Omental fat pad (tissue), 4 donors: Measurements from ENCODE around the gene CELSR1. TPM values are rescaled to one million over a fixed set of nuclear protein-coding genes. Genes with fewer than 3 reads are reported as not detected.

Source experiments
- ATAC-seq: fragments of 150-250 bp; one replicate; pipeline ENCODE4 v1.9.1; 2016; ENCODE audit warnings: mild to moderate bottlenecking, moderate library complexity; ENCODE audit not compliant: low FRiP score
- DNase-seq: peaks from one replicate; pipeline ENCODE4 v3.0.0-alpha.2; 2019; ENCODE audit warnings: low spot score
- CTCF ChIP-seq, 3 donors: fragments of 450-650 bp; IDR thresholded peaks; one replicate each; pipeline ENCODE4 v1.5.1; 2016 to 2017; ENCODE audit warnings: antibody characterized with exemption in 3 of 3, mild to moderate bottlenecking in 3 of 3, moderate library complexity in 2 of 3
- total RNA-seq, 4 donors: library from RNA; depleted of rRNA; stranded (reverse); fragments of >200 nt; gene quantifications; one replicate each; pipeline ENCODE4 v1.1.0, GENCODE V29; 2016

The CELSR1 gene
- total RNA-seq, 4 donors from 2014 or later: 1.3 to 5.9 (median 2.7) TPM

DNA sequence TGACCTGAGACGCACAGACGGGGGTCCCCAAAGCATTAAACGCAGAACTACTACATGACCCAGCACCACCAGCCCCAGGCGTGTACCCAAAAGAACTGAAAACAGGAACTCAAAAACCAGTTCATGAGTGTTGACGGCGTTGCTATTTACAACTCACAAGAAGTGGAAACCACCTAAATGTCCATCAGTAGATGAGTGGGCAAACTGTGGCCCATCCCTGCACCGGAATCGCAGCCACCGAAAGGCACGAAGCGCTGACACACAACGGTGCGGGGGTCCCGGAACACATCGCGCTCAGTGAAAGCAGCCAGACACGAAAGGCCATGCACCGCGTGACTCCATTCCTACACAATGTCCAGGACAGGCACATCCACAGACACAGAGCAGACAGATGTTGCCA, 122.7 kb downstream of the CELSR1 start:
- no peak for DNase-seq
- TF ChIP-seq CTCF (IDR thresholded peaks at IDR 0.05): no peak
- ATAC-seq: no peak

DNA sequence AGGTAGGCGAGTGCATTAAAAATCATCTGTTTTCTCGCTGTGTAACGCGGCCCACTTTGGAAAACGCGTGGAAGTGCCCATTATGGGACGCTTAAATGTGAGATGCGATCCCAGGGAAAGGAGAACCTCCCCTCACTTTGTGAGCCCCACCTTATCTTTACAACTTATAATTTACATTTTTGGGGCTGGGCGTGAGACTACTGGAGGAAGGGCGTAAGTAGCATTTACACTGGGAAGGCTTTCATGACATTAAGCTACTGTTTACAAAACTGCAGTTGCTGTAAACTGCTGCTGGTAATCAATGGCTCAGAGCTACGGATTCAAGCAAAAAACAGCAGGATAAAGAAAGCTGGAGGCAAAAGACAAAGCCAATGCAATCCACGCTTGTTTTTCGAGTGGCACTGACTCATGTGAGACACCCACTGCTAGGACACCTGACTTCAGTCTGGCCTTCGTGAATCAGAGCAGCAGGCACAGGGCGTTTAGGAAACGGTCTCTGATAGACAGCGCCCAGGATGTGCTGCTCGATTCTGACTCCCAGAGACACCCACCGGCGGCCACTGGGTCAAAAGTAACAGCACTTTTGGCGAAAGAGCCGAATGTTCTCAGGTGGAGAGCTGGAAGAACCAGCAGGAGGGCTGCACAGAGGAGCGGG, 123.6 kb downstream of the CELSR1 start:
- no peak for DNase-seq
- ATAC-seq: no peak
- no peak for TF ChIP-seq CTCF (IDR thresholded peaks at IDR 0.05)

DNA sequence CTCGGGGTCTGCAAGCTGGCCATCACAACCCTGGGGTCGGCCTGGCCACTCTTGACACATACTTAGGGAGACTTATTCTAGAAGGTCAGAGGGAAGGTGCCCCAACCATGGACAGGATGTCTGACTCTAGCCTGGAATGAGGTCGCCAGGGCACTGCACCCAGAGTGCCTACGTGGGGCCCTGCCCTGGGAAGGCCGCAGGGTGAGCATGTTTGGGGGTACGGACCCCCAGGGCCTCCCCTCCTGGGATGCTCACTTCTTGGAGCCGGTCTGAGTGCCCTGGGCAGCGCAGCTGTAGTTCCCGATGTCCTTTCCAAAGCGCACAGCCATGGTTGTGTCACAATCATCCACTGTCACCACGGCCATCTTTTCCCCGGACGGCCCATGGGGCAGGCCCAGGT, 126.1 kb downstream of the CELSR1 start:
- ATAC-seq: no peak
- TF ChIP-seq CTCF (IDR thresholded peaks at IDR 0.05): no peak
- no peak for DNase-seq

DNA sequence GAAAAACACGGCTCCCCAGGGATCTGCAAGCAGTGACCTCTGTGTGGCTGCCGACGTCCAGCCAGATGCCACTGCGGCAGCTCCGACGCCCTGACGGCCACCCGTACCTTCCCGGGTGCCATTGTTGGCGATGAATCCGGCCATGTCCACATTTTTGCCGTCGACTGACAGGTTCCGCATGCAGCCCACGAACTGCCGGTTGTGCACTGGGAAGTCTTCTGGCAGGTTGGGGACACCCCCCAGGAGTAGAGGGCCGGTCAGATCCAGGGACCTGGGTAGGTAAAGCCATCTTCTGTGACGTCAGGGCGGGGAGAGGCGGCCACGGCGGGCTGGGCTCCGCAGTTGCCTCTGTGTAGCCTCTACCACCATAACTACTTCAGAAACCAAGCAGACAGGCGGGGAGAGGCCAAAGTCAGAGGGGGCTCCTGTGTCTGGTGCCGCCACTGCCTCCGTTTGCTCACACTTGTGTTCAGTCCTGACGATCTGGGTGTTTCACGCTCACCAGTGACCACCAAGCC, 127.1 kb downstream of the CELSR1 start:
- no peak for TF ChIP-seq CTCF (IDR thresholded peaks at IDR 0.05)
- ATAC-seq: no peak
- no peak for DNase-seq

- no peak for DNase-seq
- TF ChIP-seq CTCF (IDR thresholded peaks at IDR 0.05): no peak
- ATAC-seq: no peak
Measured at GRCh38 chr22:46409631-46410210, 127.7 kb downstream of the CELSR1 start.

GRCh38 chr22:46408568-46409506, 128.6 kb downstream of the CELSR1 start:
- ATAC-seq: no peak
- no peak for TF ChIP-seq CTCF (IDR thresholded peaks at IDR 0.05)
- DNase-seq: no peak
